HepG2 (cell line): ENCODE data around the gene OR4E1. TPM values are rescaled to one million over a fixed set of nuclear protein-coding genes. Genes with fewer than 3 reads are reported as not detected.

Source experiments
- ATAC-seq: fragments of 200-7000 bp; cut with Tn5 transposase; 3 replicates; pipeline ENCODE4 v1.9.1; 2020; ENCODE audit warnings: mild to moderate bottlenecking, moderate library complexity
- BruUV-seq: library from RNA; stranded (reverse); fragments of 400-500 nt; replicated peaks from 2 replicates; lab custom pipeline; 2021; lab: Mats Ljungman, UMichigan
- CTCF ChIA-PET: fragments of 300-600 bp; formaldehyde crosslinking; extraction: SDS; loops from one replicate; lab custom pipeline; 2021; ENCODE audit warnings: low total read pairs, inconsistent platforms, low intra/inter-chr PET ratio; lab: Yijun Ruan, JAX
- POLR2A ChIA-PET: fragments of 350-600 bp; sonication (Branson Sonifier 250); formaldehyde crosslinking; loops from one replicate; lab custom pipeline; 2020; ENCODE audit warnings: antibody characterized with exemption, inconsistent platforms; lab: Yijun Ruan, JAX
- DNase-seq: peaks from one replicate; pipeline ENCODE4 v3.0.0-alpha.2; 2015; ENCODE audit warnings: low spot score
- FAIRE-seq: peaks from 3 replicates; lab custom pipeline; 2011; peaks lifted over from hg19 to GRCh38; lab: Jason Lieb, UNC
- H2AFZ ChIP-seq: one replicate; pipeline ENCODE4 v1.6.1; 2011; ENCODE audit warnings: low read length, inconsistent platforms
- H3K27ac ChIP-seq: fragments of 300-600 bp; 3 replicates; pipeline ENCODE4 v1.8.0; 2011; ENCODE audit warnings: mixed run types, mild to moderate bottlenecking, mixed read lengths, low read length, inconsistent platforms; ENCODE audit not compliant: insufficient read depth; ENCODE audit errors: extremely low read length
- H3K27me3 ChIP-seq, 2 experiments: fragments of 200-600 bp in 1 of 2; 2 replicates in 1 of 2; 3 replicates in 1 of 2; pipeline versions ENCODE4 v1.6.0 to v1.8.0; 2011; ENCODE audit warnings: low read length in 2 of 2, mild to moderate bottlenecking in 2 of 2, moderate library complexity in 2 of 2, inconsistent platforms in 1 of 2; ENCODE audit not compliant: insufficient read depth in 2 of 2, control insufficient read depth in 1 of 2
- H3K36me3 ChIP-seq, 2 experiments: fragments of 200-600 bp in 1 of 2; replicated peaks in 1 of 2; 2 replicates in 1 of 2; 3 replicates in 1 of 2; pipeline versions ENCODE4 v1.5.1 to v1.8.0; 2011; ENCODE audit warnings: low read length in 2 of 2, inconsistent platforms in 1 of 2; ENCODE audit not compliant: insufficient read depth in 2 of 2, control insufficient read depth in 1 of 2
- H3K4me1 ChIP-seq: 2 replicates; pipeline ENCODE4 v1.5.1; 2012; ENCODE audit warnings: low read length, inconsistent platforms; ENCODE audit not compliant: insufficient read depth
- H3K4me2 ChIP-seq: 2 replicates; pipeline ENCODE4 v1.6.0; 2011; ENCODE audit warnings: low read depth, low read length, inconsistent platforms
- H3K4me3 ChIP-seq, 3 experiments: fragments of 200-600 bp in 1 of 3; sonication (generic), shearing (Covaris generic) in 1 of 3; replicated peaks in 1 of 3; 2 replicates each; pipeline ENCODE4 v1.5.1; 2011 to 2016; ENCODE audit warnings: low read length in 3 of 3, inconsistent platforms in 2 of 3, low read depth in 2 of 3, mild to moderate bottlenecking in 2 of 3, control low read depth in 1 of 3, mixed read lengths in 1 of 3; ENCODE audit not compliant: insufficient read depth in 1 of 3
- H3K79me2 ChIP-seq: one replicate; pipeline ENCODE4 v1.6.1; 2011; ENCODE audit warnings: low read length, inconsistent platforms; ENCODE audit not compliant: insufficient read depth
- H3K9ac ChIP-seq: 2 replicates; pipeline ENCODE4 v1.6.0; 2011; ENCODE audit warnings: mild to moderate bottlenecking, low read depth, low read length, inconsistent platforms; ENCODE audit not compliant: insufficient read depth
- H3K9me3 ChIP-seq: 2 replicates; pipeline ENCODE4 v1.5.1; 2012; ENCODE audit warnings: mild to moderate bottlenecking, low read length
- H4K20me1 ChIP-seq: 2 replicates; pipeline ENCODE4 v1.6.0; 2011; ENCODE audit warnings: inconsistent platforms, mild to moderate bottlenecking, low read length, moderate library complexity; ENCODE audit not compliant: insufficient read depth
- HMGXB4 ChIP-seq, 2 experiments: sonication (generic) in 1 of 2; formaldehyde crosslinking in 1 of 2; IDR thresholded peaks; 2 replicates each; pipeline versions ENCODE4 v1.4.0 to v1.6.1; 2018 to 2020; ENCODE audit warnings: missing genetic modification reagents in 2 of 2, borderline replicate concordance in 1 of 2, low read depth in 1 of 2, mild to moderate bottlenecking in 1 of 2, missing biosample characterization in 1 of 2
- MATR3 ChIP-seq: sonication (generic); formaldehyde crosslinking; IDR thresholded peaks from 2 replicates; pipeline ENCODE4 v1.4.0; 2020; ENCODE audit warnings: missing genetic modification reagents
- MAX ChIP-seq: IDR thresholded peaks from 2 replicates; pipeline ENCODE4 v1.6.1; 2012; ENCODE audit warnings: inconsistent platforms
- MXD1 ChIP-seq: sonication (generic); formaldehyde crosslinking; IDR thresholded peaks from 2 replicates; pipeline ENCODE4 v1.4.0; 2020; ENCODE audit warnings: mild to moderate bottlenecking, missing genetic modification reagents
- PCBP2 ChIP-seq: fragments of 200-400 bp; formaldehyde crosslinking; optimal IDR thresholded peaks from 2 replicates; pipeline ENCODE3; 2018; ENCODE audit warnings: low read length, low read depth; ENCODE audit not compliant: poor library complexity, severe bottlenecking
- POGZ ChIP-seq: sonication (generic); formaldehyde crosslinking; IDR thresholded peaks from 2 replicates; pipeline ENCODE4 v1.4.0; 2020; ENCODE audit warnings: mild to moderate bottlenecking, missing genetic modification reagents
- TRIM22 ChIP-seq: fragments of 450-650 bp; IDR thresholded peaks from 2 replicates; pipeline ENCODE4 v1.6.1; 2017
- ZNF367 ChIP-seq: sonication (generic); formaldehyde crosslinking; IDR thresholded peaks from 2 replicates; pipeline ENCODE4 v1.4.0; 2020; ENCODE audit warnings: missing genetic modification reagents, borderline replicate concordance
- ZNF605 ChIP-seq: sonication (generic); formaldehyde crosslinking; IDR thresholded peaks from 2 replicates; pipeline ENCODE4 v1.8.0; 2022; ENCODE audit warnings: mild to moderate bottlenecking, missing genetic modification reagents
- ZNF672 ChIP-seq: sonication (generic); formaldehyde crosslinking; IDR thresholded peaks from 2 replicates; pipeline ENCODE4 v1.8.1; 2022; ENCODE audit warnings: missing genetic modification reagents
- ZNF83 ChIP-seq: sonication (generic); formaldehyde crosslinking; IDR thresholded peaks from 2 replicates; pipeline ENCODE4 v1.4.0; 2020; ENCODE audit warnings: missing genetic modification reagents, mild to moderate bottlenecking, borderline replicate concordance
- WGBS: methylation state at CpG from one replicate; pipeline ENCODE4 v1.1.6; 2017; ENCODE audit warnings: low lambda C conversion rate; 5-methylcytosine and 5-hydroxymethylcytosine counted together
- in situ Hi-C: cut with HindIII; loops from 2 replicates; pipeline ENCODE4 v1.10.0; 2017; ENCODE audit warnings: low pct_unique_long_range_greater_than_20kb; ENCODE audit not compliant: extremely low pct_ligation_motif_present
- intact Hi-C: fragments of 100-400 bp; cut with micrococcal nuclease; formaldehyde crosslinking; loops from one replicate; pipeline ENCODE4 v1.10.0; 2022; ENCODE audit not compliant: unreplicated experiment
- polyA plus RNA-seq, 8 experiments: library from polyadenylated mRNA; depleted of rRNA in 3 of 8; stranded (reverse) in 7 of 8; unstranded in 1 of 8; fragments of >200 nt; fragmentation: Illumina TruSeq in 4 of 8; extraction: Trizol in 4 of 8; gene quantifications; 2 replicates each; pipeline versions ENCODE4 v1.2.1 to v1.2.3, GENCODE V29; 2011 to 2016; ENCODE audit warnings: low read depth in 4 of 8, missing spikeins in 1 of 8, mixed read lengths in 1 of 8; ENCODE audit not compliant: insufficient read depth in 1 of 8
- total RNA-seq, 5 experiments: library from RNA; depleted of rRNA; stranded (reverse); fragments of >200 nt; fragmentation: Illumina TruSeq; extraction: Trizol; gene quantifications; 2 replicates each; pipeline ENCODE4 v1.2.3, GENCODE V29; 2016; ENCODE audit warnings: low read depth in 1 of 5

Gene OR4E1
- total and polyA plus RNA-seq, 2 of the 13 experiments (the other 11 are each of a cell fraction or from before 2014, with no cell fraction given): not detected

GRCh38 chr14:21680072-21680471 is 6.5 kb upstream of the OR4E1 start:
- WGBS: 9% methylated on average over 2 of the region's 2 CpGs
- CTCF ChIA-PET: no interaction called here

More at GRCh38 chr14:21680072-21680471, 6.5 kb upstream of the OR4E1 start:
- H3K4me1 ChIP-seq: no peaks in the 10 kb centered on the region
- H3K36me3 ChIP-seq: no peaks in the 10 kb centered on the region
- intact Hi-C loops (no loop called here), in situ Hi-C loops (no loop called here)
- H2AFZ ChIP-seq: no peak overlapping the region
- no peak overlapping the region for H3K9ac ChIP-seq
- H4K20me1 ChIP-seq: no peaks in the 10 kb centered on the region
- peaks cover 13% of the 10 kb centered on the region for H3K9me3 ChIP-seq
- POLR2A ChIA-PET: no interaction called here
- no peak for TF ChIP-seq ZNF83 (CRISPR knock-in tag)
- no peak for TF ChIP-seq ZNF367
- TF ChIP-seq PCBP2: no peak
- TF ChIP-seq MXD1 (CRISPR knock-in tag): no peak
- no peak for TF ChIP-seq HMGXB4 (CRISPR knock-in tag; IDR thresholded peaks at IDR 0.05; ENCODE audit: borderline replicate concordance in 1 of 2, low read depth in 1 of 2)
- TF ChIP-seq TRIM22: no peak
- TF ChIP-seq POGZ: no peak
- no peak for TF ChIP-seq MAX
- no peak for TF ChIP-seq ZNF672 (CRISPR knock-in tag)
- TF ChIP-seq MATR3 (CRISPR knock-in tag): no peak
- TF ChIP-seq ZNF605 (CRISPR knock-in tag): no peak
- no peaks in the 10 kb centered on the region for H3K27me3 ChIP-seq
- FAIRE-seq (peak; percentile 42), ATAC-seq (no peak), DNase-seq (no peak)
- no peak overlapping the region for H3K27ac ChIP-seq
- no peak overlapping the region for H3K4me3 ChIP-seq
- H3K79me2 ChIP-seq: no peaks in the 10 kb centered on the region
- no TSS peak for BruUV-seq
- no peak overlapping the region for H3K4me2 ChIP-seq
